Spinal cord (tissue), 4 donors: ENCODE measurements around the gene ZNF595. TPM values are rescaled to one million over a fixed set of nuclear protein-coding genes. Genes with fewer than 3 reads are reported as not detected.

Source experiments
- polyA plus RNA-seq, 2 donors: library from polyadenylated mRNA; unstranded; fragments of 120-200 nt; gene quantifications; one replicate each; pipeline ENCODE4 v1.2.1, GENCODE V29; 2013; ENCODE audit not compliant: insufficient read length in 2 of 2
- total RNA-seq, 2 donors: library from RNA; depleted of rRNA in 1 of 2; stranded (reverse); fragments of 120-200 nt in 1 of 2; fragments of >200 nt in 1 of 2; gene quantifications; one replicate each; pipeline versions ENCODE4 v1.2.3 to v1.2.4, GENCODE V29; 2013 to 2014

The ZNF595 gene
- total and polyA plus RNA-seq, 4 donors = 11.8 to 36.8 (median 20.8) TPM

Other genes with a start within 250 kb of the ZNF595 start
- gene ZNF718, start 71.2 kb downstream of the ZNF595 start, total RNA-seq = 10 to 100 TPM; 14.4 to 34.6 TPM
- gene ZNF718, start 71.2 kb downstream of the ZNF595 start, polyA plus RNA-seq = 10 to 100 TPM in 1 of 2 donors, 1 to 10 TPM in 1; 7.8 to 17.1 TPM